IgD-negative memory B cell (primary cell): ENCODE results near the gene JCAD. TPM values are rescaled to one million over a fixed set of nuclear protein-coding genes. Genes with fewer than 3 reads are reported as not detected.
A peak's percentile ranks its signal among the peaks of the same experiment; 100 is the strongest.
"Not testable (repeated sequence)": the region's sequence is repeated elsewhere in the genome, so short reads cannot be mapped to it uniquely, and the experiment has no call there.

ENCODE experiments used
- H3K27ac Mint-ChIP-seq, 3 donors: one replicate each; pipeline ENCODE4 v1.8.0; 2020 to 2022; ENCODE audit warnings: mild to moderate bottlenecking in 3 of 3, mixed read lengths in 3 of 3, moderate library complexity in 1 of 3
- H3K27me3 Mint-ChIP-seq: one replicate; pipeline ENCODE4 v1.8.0; 2021; ENCODE audit warnings: mixed read lengths
- H3K36me3 Mint-ChIP-seq: one replicate; pipeline ENCODE4 v1.8.0; 2020; ENCODE audit warnings: mild to moderate bottlenecking, mixed read lengths
- H3K4me1 Mint-ChIP-seq, 3 donors: one replicate each; pipeline ENCODE4 v1.8.0; 2020 to 2022; ENCODE audit warnings: mixed read lengths in 3 of 3, mild to moderate bottlenecking in 1 of 3
- H3K4me3 Mint-ChIP-seq, 4 donors: one replicate each; pipeline ENCODE4 v1.8.0; 2020 to 2022; ENCODE audit warnings: mild to moderate bottlenecking in 4 of 4, mixed read lengths in 4 of 4, moderate library complexity in 3 of 4
- H3K9me3 Mint-ChIP-seq, 3 donors: one replicate each; pipeline ENCODE4 v1.8.0; 2020 to 2021; ENCODE audit warnings: mixed read lengths in 3 of 3, mild to moderate bottlenecking in 1 of 3
- polyA plus RNA-seq: library from polyadenylated mRNA; unstranded; fragments of 300-500 nt; fragmentation: Illumina TruSeq; gene quantifications from one replicate; pipeline ENCODE4 v1.2.3, GENCODE V29; 2021

The JCAD gene
- polyA plus RNA-seq, 1 donor from 2014 or later, result not detected

DNA sequence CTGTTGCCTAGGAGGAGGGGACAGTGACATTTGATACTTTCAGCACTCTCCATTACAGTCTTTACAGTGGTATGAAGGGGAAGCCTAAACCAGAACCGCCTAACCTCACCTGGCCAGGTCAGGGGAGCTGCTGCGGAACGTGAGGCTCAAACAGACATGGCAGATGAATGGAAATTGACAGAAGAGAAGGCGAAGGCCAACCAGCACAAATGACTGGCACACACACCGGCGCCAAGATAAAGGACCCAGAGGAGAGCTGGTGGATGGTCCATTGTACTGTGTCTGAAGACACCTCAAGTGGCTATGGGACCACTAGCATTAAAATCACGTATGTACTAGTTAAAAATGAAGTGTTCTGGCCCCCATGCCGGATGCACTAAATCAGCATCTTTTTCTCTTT is 53.0 kb downstream of the JCAD start:
- peaks cover 10% of the 10 kb centered on the region for H3K27me3 Mint-ChIP-seq
- no peak overlapping the region for H3K4me3 Mint-ChIP-seq
- H3K4me1 Mint-ChIP-seq, result peaks cover 0 to 2% (median 0%) of the 10 kb centered on the region in 3 donors
- H3K9me3 Mint-ChIP-seq, result peaks cover 0 to 3% (median 2%) of the 10 kb centered on the region in 3 donors
- no peak overlapping the region for H3K27ac Mint-ChIP-seq
- no peaks in the 10 kb centered on the region for H3K36me3 Mint-ChIP-seq

DNA sequence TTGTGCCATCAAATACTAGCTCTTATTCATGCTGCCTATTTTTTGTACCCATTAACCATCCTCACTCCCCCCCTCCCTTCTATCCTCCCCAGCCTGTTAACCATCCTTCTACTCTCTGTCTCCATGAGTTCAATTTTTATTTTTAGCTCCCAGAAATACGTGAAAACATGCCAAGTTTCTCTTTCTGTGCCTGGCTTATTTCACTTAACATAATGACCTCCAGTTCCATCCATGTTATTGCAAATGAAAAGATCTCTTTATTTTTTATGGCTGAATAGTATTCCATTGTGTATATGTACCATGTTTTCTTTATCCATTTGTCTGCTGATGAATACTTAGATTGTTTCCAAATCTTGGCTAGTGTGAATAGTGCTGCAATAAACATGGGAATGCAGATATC is 54.3 kb downstream of the JCAD start:
- peaks cover 10% of the 10 kb centered on the region for H3K27me3 Mint-ChIP-seq
- not testable (repeated sequence) for H3K4me1 Mint-ChIP-seq, H3K36me3 Mint-ChIP-seq, H3K27ac Mint-ChIP-seq, H3K9me3 Mint-ChIP-seq, H3K4me3 Mint-ChIP-seq

DNA sequence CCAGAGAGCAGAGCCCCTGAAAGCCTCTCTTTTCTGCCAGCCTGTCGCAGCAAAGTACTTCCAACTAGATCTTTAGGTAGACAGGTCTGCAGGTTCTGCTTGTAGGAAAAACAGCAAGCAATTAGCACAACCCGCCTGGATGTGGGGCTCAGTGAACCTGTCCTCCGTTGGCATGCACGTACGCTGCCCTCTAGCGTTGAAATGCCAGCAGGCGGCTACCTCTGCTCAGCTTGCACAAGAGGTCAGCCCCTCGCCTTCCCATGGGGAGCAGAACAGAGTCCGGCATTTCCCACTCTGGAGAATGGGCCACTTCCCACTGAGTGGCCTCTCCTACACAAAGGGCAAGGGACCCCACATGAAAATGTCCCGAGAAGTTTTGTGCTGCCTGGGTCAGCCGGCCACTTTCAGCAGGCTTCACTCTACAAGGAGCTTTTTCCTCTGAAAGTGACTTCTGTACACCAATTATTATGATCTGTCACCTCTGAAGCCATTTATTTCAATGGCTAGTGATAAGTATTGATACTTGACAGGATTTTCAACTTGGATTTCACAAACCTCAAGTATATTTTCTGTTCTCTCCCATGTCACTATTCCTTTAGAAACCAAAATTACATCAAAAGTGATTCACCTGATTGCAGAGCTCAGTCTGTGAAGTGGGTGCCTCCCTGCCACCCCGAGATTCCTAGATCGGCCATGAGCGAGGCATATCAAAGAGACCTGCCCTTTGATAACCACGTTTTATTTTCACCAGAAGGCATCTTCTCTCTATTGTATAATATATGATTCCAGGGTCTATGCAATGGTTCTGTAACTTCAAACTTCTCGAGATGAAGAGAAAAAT is 56.7 kb downstream of the JCAD start:
- Mint-ChIP-seq H3K27ac (no peak overlapping the region), H3K27me3 (peaks cover 8% of the 10 kb centered on the region)

DNA sequence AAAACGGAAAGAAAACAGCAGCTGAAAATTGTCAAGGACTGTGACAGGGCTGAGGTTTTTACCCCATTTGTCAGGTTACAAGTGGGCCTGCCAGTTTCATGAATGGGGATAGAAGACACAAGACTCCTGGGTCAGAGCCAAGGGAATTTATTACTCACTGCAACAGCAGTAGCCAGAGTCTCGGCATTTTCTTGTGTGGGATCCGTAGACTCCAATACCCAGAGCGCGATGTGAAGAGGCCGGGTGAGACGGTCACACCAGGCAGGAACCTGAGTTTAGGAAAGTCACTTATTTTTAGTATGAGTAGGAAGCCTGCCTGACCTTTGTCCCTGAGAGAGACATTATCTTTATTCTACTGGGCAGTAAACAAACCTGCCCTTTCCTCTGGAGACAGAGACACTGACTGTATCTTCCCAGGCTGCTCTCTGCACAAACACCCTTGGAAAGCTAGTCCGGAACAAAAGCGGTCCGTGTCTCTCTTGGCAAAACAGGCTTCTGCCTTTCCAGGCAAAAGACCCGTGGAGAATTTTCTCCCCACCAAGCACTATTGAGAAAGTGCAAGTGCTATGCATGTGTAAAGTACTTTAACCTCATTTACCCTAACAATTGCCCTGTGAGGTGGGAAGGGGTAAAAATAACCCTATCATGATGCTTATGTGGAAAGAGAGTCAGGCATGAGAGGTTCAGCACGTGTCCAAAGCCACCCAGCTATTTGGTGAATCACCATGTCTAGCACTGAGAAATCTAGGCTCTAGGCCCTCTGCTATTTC is 58.4 kb downstream of the JCAD start:
- Mint-ChIP-seq H3K27me3 (peaks cover 6% of the 10 kb centered on the region), H3K36me3 (no peaks in the 10 kb centered on the region), H3K4me3 (no peak overlapping the region), H3K4me1 (peaks cover 0 to 6% (median 0%) of the 10 kb centered on the region in 3 donors), H3K9me3 (peaks cover 0 to 3% (median 2%) of the 10 kb centered on the region in 3 donors), H3K27ac (no peak overlapping the region)

More for the DNA sequence above, 56.7 kb downstream of the JCAD start:
- peaks cover 0 to 3% (median 2%) of the 10 kb centered on the region in 3 donors for H3K9me3 Mint-ChIP-seq
- no peak overlapping the region for H3K4me3 Mint-ChIP-seq
- H3K4me1 Mint-ChIP-seq, result peaks cover 0 to 6% (median 0%) of the 10 kb centered on the region in 3 donors
- no peaks in the 10 kb centered on the region for H3K36me3 Mint-ChIP-seq

DNA sequence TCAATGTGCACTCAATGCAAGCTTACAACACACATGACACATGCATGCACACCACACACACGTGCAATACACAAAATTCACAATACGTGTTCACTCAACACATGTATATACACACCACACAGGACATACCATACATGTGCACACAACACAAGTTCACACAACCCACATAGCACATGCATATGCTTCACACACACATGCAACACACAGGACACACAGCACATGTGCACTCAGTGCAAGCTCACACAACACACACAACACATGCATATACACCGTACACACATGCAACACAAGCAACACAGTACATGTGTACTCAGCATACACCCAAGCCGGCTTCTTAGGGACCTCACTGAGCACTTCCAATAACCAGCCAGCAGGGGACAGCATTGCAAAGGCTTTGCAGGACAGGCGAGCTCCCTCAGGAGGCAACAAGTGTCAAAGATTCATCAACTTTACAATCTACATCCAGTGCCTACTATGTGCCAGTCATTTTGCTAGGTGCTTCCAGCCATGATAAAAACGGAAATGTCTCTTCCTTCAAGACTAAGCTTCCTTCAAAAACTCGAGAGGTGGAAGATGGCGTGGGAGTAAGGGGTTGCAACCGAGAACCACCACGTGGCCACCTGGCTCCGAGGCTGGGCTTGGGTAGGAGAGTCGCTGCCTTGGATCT is 61.1 kb downstream of the JCAD start:
- Mint-ChIP-seq H3K27me3 (peaks cover 16% of the 10 kb centered on the region), H3K4me1 (peaks cover 0 to 6% (median 0%) of the 10 kb centered on the region in 3 donors), H3K9me3 (no peaks in the 10 kb centered on the region), H3K4me3 (no peak overlapping the region), H3K27ac (peak overlapping the region in 1 of 3 donors; percentile 17), H3K36me3 (no peaks in the 10 kb centered on the region)

DNA sequence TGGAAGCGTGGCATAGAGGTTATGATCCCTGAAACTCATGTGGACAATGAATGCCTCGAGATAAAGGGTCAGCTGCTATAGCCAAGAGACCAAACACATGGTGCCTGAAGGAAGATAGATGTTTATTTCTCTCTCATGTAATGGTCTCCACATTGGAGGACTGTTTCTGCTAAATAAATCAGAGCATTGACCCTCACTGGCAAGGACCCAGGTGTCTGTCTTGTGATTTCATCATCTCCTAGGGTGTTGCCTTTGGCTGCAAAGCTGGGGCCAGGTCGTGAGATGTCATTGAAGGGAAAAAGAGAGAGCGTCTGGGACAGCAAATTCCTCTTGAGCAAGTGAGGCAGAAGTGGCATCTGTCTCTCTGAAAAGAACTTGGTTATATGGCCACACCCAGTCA is 64.6 kb downstream of the JCAD start:
- Mint-ChIP-seq H3K36me3 (no peaks in the 10 kb centered on the region), H3K9me3 (no peaks in the 10 kb centered on the region), H3K4me1 (peaks cover 0 to 4% (median 0%) of the 10 kb centered on the region in 3 donors), H3K4me3 (no peak overlapping the region), H3K27me3 (peaks cover 18% of the 10 kb centered on the region), H3K27ac (no peak overlapping the region)

DNA sequence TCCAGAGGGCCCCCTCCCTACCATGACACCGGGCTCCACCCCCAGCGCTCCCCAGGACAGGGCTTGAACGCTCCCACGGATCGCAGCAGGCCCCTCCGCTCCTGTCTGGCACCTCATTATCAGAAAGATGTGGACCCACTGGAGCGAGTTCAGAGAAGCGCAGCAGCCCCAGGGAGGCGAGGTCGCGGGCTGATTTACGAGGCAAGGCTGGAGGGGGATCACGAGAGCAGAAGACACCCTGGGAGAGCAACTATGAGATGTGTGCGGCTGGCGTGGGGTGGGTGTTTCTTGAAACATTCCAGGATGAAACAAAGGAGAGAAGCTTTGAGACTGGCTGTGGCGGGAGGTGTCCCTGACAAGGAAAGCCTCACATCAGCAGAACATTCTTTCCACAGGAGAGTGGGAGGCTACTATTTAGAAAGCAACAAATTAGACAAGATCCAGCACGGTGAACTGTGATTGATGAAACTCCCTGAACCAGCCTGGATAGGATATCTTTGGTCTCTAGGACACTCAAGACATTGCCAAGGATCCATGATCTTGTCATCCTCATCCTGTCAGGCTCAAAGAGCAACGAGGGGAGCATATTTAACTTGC is 66.0 kb downstream of the JCAD start:
- Mint-ChIP-seq H3K27me3 (peaks cover 18% of the 10 kb centered on the region), H3K9me3 (no peaks in the 10 kb centered on the region), H3K36me3 (no peaks in the 10 kb centered on the region), H3K27ac (no peak overlapping the region), H3K4me3 (no peak overlapping the region), H3K4me1 (peaks cover 0 to 4% (median 0%) of the 10 kb centered on the region in 3 donors)

DNA sequence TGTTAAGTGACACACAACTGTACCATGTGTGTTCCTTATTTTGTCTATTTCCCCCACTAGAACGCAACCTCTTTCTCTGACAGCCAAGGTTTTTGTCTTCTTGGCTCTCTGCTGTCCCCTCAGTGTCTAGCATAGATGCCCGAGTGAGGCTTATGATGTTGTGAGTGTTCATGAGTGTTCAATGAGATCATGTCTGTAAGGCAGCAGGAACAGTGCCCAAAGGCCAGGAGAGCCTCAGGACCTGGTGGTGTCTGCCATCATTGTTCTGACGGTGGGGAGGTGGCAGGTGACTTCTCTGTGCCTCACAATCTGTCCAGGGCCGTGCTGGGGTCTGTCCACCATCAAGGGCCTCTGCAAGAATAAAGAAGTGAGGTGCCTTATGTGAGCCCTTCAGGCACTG is 66.5 kb downstream of the JCAD start:
- H3K27me3 Mint-ChIP-seq, result peaks cover 16% of the 10 kb centered on the region
- no peak overlapping the region for H3K4me3 Mint-ChIP-seq
- no peaks in the 10 kb centered on the region for H3K9me3 Mint-ChIP-seq
- no peaks in the 10 kb centered on the region for H3K36me3 Mint-ChIP-seq
- H3K27ac Mint-ChIP-seq, result no peak overlapping the region
- H3K4me1 Mint-ChIP-seq, result no peaks in the 10 kb centered on the region

DNA sequence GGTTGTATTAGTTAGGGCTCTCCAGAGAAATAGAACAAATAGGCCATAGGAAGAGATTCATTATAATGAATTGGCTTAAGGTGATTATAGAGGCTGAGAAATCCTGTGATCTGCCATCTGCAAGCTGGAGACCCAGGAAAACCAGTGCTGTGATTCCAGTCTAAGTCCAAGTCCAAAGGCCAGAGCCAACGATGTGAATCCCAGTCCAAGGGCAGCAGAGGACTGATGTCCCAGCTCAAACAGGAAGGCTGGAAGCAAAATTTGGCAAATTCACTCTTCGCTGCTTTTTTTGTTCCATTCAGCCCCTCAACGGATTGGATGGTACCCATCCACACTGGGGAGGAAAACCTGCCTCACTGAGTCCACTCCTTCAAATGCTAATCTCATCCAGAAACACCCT is 68.0 kb downstream of the JCAD start:
- no peaks in the 10 kb centered on the region for H3K9me3 Mint-ChIP-seq
- peaks cover 12% of the 10 kb centered on the region for H3K27me3 Mint-ChIP-seq
- no peaks in the 10 kb centered on the region for H3K36me3 Mint-ChIP-seq
- no peaks in the 10 kb centered on the region for H3K4me1 Mint-ChIP-seq
- no peak overlapping the region for H3K27ac Mint-ChIP-seq
- H3K4me3 Mint-ChIP-seq, result no peak overlapping the region

DNA sequence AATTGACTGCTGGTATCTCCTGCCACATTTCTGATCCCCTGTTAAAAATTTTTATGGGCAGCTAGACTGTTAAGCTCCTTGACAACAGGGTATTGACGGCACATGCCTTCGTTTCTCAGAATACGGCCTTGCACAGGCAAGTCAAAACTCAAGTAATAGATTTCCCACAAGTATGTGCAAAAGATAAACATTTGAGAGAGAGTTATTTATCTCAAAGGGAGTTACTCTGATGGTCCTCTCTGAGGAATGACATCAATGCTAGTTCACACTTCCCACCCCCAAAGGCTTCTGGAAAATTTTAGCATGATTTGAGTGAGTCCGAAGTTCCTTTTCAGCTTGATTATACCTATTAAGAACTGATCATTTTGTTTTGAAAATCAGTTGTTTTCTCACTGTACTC is 71.9 kb downstream of the JCAD start:
- H3K9me3 Mint-ChIP-seq, result peaks cover 0 to 7% (median 4%) of the 10 kb centered on the region in 3 donors

DNA sequence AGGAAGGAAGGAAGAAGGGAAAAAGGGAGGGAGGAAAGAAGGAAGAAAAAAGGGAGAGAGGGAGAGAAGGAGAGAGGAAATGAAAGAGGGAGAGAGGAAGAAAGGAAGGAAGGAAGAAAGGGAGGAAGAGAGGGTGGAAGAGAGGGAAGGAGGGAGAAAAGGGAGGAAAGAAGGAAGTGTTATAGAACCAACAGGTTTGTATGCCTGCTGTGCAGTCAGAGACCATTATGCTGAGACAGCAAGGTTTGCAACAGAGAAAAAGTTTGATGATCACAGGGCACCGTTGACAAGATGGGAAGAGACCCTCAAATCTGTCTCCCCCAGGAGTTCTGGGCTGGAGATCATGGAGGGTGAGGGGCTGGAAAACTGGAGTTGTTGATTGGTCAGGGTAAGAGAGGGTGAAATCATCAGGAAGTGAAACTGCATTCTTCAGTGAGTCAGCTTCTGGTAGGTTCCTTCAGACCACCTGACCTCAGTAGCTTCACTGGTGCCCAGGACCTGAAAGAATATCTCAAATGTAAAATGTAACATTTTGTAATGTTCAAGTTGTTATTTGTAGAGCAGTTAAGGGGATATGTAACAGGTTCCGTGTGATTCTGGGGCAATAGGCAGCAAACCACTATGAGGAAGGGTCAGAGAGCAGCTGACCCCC is 76.3 kb downstream of the JCAD start:
- Mint-ChIP-seq H3K27ac (peak overlapping the region in 1 of 3 donors; percentile 71), H3K27me3 (peaks cover 2% of the 10 kb centered on the region), H3K4me3 (no peak overlapping the region), H3K4me1 (no peaks in the 10 kb centered on the region), H3K36me3 (no peaks in the 10 kb centered on the region), H3K9me3 (peaks cover 0 to 7% (median 4%) of the 10 kb centered on the region in 3 donors)

More for the DNA sequence above, 71.9 kb downstream of the JCAD start:
- no peaks in the 10 kb centered on the region for H3K4me1 Mint-ChIP-seq
- no peak overlapping the region for H3K4me3 Mint-ChIP-seq
- H3K27ac Mint-ChIP-seq, result no peak overlapping the region
- peaks cover 2% of the 10 kb centered on the region for H3K27me3 Mint-ChIP-seq
- H3K36me3 Mint-ChIP-seq, result no peaks in the 10 kb centered on the region

DNA sequence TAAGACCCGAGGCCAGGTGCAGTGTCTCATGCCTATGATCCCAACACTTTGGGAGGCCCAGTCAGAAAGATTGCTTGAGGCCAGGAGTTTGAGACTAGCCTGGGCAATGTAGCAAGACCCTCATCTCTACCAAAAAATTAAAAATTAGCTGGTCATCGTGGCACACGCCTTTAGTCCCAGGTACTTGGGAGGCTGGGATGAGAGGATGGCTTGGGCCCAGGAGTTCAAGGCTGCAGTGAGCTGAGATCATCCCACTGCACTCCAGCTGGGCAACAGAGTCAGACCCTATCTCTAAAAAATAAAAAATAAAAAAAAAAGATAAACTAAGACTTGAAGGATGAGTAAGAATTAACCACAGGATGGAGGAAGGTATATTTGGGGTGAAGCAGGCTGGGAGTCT is 77.9 kb downstream of the JCAD start:
- Mint-ChIP-seq H3K4me3 (no peak overlapping the region), H3K4me1 (no peaks in the 10 kb centered on the region), H3K27me3 (peaks cover 8% of the 10 kb centered on the region), H3K36me3 (no peaks in the 10 kb centered on the region), H3K27ac (no peak overlapping the region), H3K9me3 (peaks cover 0 to 7% (median 4%) of the 10 kb centered on the region in 3 donors)

DNA sequence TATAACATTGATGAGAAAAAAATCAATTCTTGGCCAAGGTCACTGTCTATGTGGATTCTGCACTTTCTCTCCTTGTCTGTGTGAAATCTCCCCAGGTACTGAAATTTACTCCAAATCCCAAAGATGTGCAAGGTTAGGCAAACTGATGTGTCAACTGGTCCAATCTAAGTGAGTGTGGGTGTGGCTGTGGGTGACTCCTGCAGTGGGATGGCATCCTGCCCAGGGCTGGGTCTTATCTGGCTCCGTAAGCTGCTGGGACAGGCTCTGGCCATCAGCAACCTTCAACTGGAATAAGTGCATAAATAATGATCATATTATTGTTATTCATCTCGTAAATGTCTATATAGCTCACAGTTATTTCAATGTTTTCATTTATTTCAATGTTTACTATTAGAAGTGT is 79.3 kb downstream of the JCAD start:
- Mint-ChIP-seq H3K4me3 (no peak overlapping the region), H3K27ac (no peak overlapping the region), H3K9me3 (peaks cover 0 to 7% (median 4%) of the 10 kb centered on the region in 3 donors), H3K27me3 (peaks cover 8% of the 10 kb centered on the region), H3K4me1 (no peaks in the 10 kb centered on the region), H3K36me3 (no peaks in the 10 kb centered on the region)

DNA sequence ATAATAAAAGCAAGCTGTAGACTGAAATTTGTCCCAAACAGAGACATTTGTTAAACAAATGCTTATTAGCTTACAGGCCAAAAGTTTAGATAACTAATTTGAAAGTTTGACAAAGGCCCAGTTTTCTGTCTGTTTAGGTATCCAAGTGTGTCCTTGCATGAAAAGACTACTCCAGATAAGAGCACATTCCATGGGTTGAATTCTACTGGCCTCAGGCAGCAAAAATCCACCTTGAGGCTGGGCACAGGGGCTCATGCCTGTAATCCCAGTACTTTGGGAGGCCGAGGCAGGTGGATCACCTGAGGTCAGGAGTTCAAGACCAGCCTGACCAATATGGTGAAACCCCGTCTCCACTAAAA is 80.0 kb downstream of the JCAD start:
- H3K27me3 Mint-ChIP-seq, H3K9me3 Mint-ChIP-seq, H3K4me3 Mint-ChIP-seq, H3K4me1 Mint-ChIP-seq, H3K36me3 Mint-ChIP-seq, H3K27ac Mint-ChIP-seq: not testable (repeated sequence)
